H1 (cell line): Measurements from ENCODE around the gene SEMA3G. TPM values are rescaled to one million over a fixed set of nuclear protein-coding genes. Genes with fewer than 3 reads are reported as not detected.

Experiments used
- ASH2L ChIP-seq: fragments of 200-600, 300-600 bp; sonication (generic); IDR thresholded peaks from one replicate; pipeline ENCODE4 v1.7.1; 2017; ENCODE audit warnings: low read length
- CTBP2 ChIP-seq: IDR thresholded peaks from 2 replicates; pipeline ENCODE4 v1.7.0; 2011; ENCODE audit warnings: borderline replicate concordance, mild to moderate bottlenecking, moderate library complexity, mixed read lengths, low read length; ENCODE audit not compliant: insufficient read depth, insufficient read length
- HDAC6 ChIP-seq: IDR thresholded peaks from one replicate; pipeline ENCODE4 v1.7.1; 2012; ENCODE audit warnings: low read depth, mild to moderate bottlenecking, inconsistent platforms, low read length, moderate library complexity
- TAF7 ChIP-seq: optimal IDR thresholded peaks from 2 replicates; pipeline ENCODE3; 2011; ENCODE audit warnings: low read depth, mild to moderate bottlenecking, inconsistent platforms, low read length, moderate library complexity, borderline replicate concordance
- TBP ChIP-seq: IDR thresholded peaks from 2 replicates; pipeline ENCODE4 v1.6.1; 2011; ENCODE audit warnings: low read depth, low read length, improper control_type of control experiment
- polyA plus RNA-seq, 7 experiments: library from polyadenylated mRNA; depleted of rRNA in 3 of 7; stranded (reverse) in 5 of 7; unstranded in 2 of 7; fragments of >200 nt in 5 of 7; fragments of 200-250 nt in 2 of 7; gene quantifications; 1 replicate in 5 of 7; 2 replicates in 1 of 7; 4 replicates in 1 of 7; pipeline versions ENCODE4 v1.2.1 to v1.2.3, GENCODE V29; 2011 to 2013; ENCODE audit warnings: missing spikeins in 2 of 7, mixed read lengths in 2 of 7
- total RNA-seq: library from RNA; stranded (reverse); fragmentation: NEBNext Ultra II Directional; extraction: Animal tissue kit (Norgen Biotek cat#: 25700); gene quantifications from 2 replicates; pipeline ENCODE4 v1.2.1, GENCODE V29; 2021

The SEMA3G gene
- total and polyA plus RNA-seq, 2 of the 8 experiments (the other 6 are each of a cell fraction or from before 2014, with no cell fraction given): 0.95 to 1.5 TPM

- TF ChIP-seq TBP: no peak
- no peak for TF ChIP-seq HDAC6
- TF ChIP-seq TAF7: no peak
- TF ChIP-seq CTBP2: no peak
- TF ChIP-seq ASH2L: no peak
- TF ChIP-seq, all 59 proteins: peak for 4
Observed at GRCh38 chr3:52388348-52388821, 56.5 kb downstream of the SEMA3G start (continued).
